Lower leg skin (tissue), 3 donors: ENCODE results near the gene MBD6.

ENCODE experiments used
- POLR2A ChIP-seq, 2 donors: fragments of 450-650 bp; IDR thresholded peaks; one replicate each; pipeline ENCODE4 v1.6.1; 2016 to 2017; ENCODE audit warnings: antibody characterized with exemption in 2 of 2, mild to moderate bottlenecking in 1 of 2, moderate library complexity in 1 of 2
- TF ChIP-seq, protein P1 (sequence below), 3 donors: fragments of 450-650 bp; IDR thresholded peaks; one replicate each; pipeline ENCODE4 v1.5.1; 2016; ENCODE audit warnings: antibody characterized with exemption in 3 of 3, mild to moderate bottlenecking in 3 of 3, moderate library complexity in 2 of 3

- TF ChIP-seq POLR2A (IDR thresholded peaks at IDR 0.05), result no peak
- TF ChIP-seq, protein P1, sequence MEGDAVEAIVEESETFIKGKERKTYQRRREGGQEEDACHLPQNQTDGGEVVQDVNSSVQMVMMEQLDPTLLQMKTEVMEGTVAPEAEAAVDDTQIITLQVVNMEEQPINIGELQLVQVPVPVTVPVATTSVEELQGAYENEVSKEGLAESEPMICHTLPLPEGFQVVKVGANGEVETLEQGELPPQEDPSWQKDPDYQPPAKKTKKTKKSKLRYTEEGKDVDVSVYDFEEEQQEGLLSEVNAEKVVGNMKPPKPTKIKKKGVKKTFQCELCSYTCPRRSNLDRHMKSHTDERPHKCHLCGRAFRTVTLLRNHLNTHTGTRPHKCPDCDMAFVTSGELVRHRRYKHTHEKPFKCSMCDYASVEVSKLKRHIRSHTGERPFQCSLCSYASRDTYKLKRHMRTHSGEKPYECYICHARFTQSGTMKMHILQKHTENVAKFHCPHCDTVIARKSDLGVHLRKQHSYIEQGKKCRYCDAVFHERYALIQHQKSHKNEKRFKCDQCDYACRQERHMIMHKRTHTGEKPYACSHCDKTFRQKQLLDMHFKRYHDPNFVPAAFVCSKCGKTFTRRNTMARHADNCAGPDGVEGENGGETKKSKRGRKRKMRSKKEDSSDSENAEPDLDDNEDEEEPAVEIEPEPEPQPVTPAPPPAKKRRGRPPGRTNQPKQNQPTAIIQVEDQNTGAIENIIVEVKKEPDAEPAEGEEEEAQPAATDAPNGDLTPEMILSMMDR (IDR thresholded peaks at IDR 0.05), result no peak
Observed at GRCh38 chr12:57534250-57534649, 11.6 kb downstream of the MBD6 start.
